Psoas muscle (tissue), 8 donors: Measurements from ENCODE around the gene TCAIM. TPM values are rescaled to one million over a fixed set of nuclear protein-coding genes. Genes with fewer than 3 reads are reported as not detected.

ENCODE experiments used
- ATAC-seq, 4 donors: fragments of 200-7000 bp; cut with Tn5 transposase; one replicate each; pipeline ENCODE4 v1.9.1; 2020; ENCODE audit warnings: moderate library complexity in 3 of 4, mild to moderate bottlenecking in 2 of 4
- DNase-seq, 2 donors: peaks; one replicate each; pipeline ENCODE4 v3.0.0-alpha.2; 2020
- H3K27ac ChIP-seq: fragments of 200-600 bp; one replicate; pipeline ENCODE4 v1.8.0; 2022
- H3K27me3 ChIP-seq, 3 donors: fragments of 200-600 bp in 1 of 3; one replicate each; pipeline versions ENCODE4 v1.6.1 to v1.8.0; 2013 to 2022; ENCODE audit warnings: low read length in 2 of 3, mild to moderate bottlenecking in 2 of 3, moderate library complexity in 1 of 3; ENCODE audit not compliant: insufficient read depth in 3 of 3
- H3K36me3 ChIP-seq, 2 donors: fragments of 200-600 bp in 1 of 2; one replicate each; pipeline versions ENCODE4 v1.6.1 to v1.8.0; 2013 to 2022; ENCODE audit warnings: low read depth in 1 of 2, mild to moderate bottlenecking in 1 of 2, moderate library complexity in 1 of 2; ENCODE audit not compliant: insufficient read depth in 1 of 2
- H3K4me1 ChIP-seq: fragments of 200-600 bp; one replicate; pipeline ENCODE4 v1.8.0; 2022
- H3K4me3 ChIP-seq: fragments of 200-600 bp; one replicate; pipeline ENCODE4 v1.8.0; 2022; ENCODE audit warnings: mild to moderate bottlenecking
- H3K9me3 ChIP-seq: fragments of 200-600 bp; one replicate; pipeline ENCODE4 v1.8.0; 2022
- CTCF ChIP-seq: fragments of 200-600 bp; IDR thresholded peaks from one replicate; pipeline ENCODE4 v1.8.0; 2022; ENCODE audit warnings: antibody characterized with exemption
- WGBS, 3 donors: extraction: QIAGEN DNeasy Blood & Tissue Kit; methylation state at CpG; one replicate each; pipeline versions ENCODE4 v1.1.6 to v1.1.7; 2013; 5-methylcytosine and 5-hydroxymethylcytosine counted together
- intact Hi-C, 2 donors: fragments of 100-400 bp; cut with DNase I; formaldehyde crosslinking; loops; one replicate each; pipeline versions ENCODE4 v1.11.0 to v1.14.2; 2022
- polyA plus RNA-seq, 3 donors: library from polyadenylated mRNA; stranded (reverse); fragments of 200-250 nt; gene quantifications; one replicate each; pipeline ENCODE4 v1.2.3, GENCODE V29; 2013
- total RNA-seq, 4 donors: library from RNA; stranded (reverse); fragmentation: NEBNext Ultra II Directional in 2 of 4; extraction: Animal tissue kit (Norgen Biotek cat#: 25700) in 2 of 4; gene quantifications; one replicate each; pipeline versions ENCODE4 v1.2.1 to v1.2.4, GENCODE V29; 2021 to 2023
- donor health status: healthy with polysubstance abuse.
- donor health status: DM: no; HTN: no; CAD: no; lungs with moderate emphysema.
- donor health status: Bipolar disorder and iron deficiency.
- donor health status: healthy.
- donor health status: DM: yes; HTN: yes; CAD: no.
- donor health status: DM: no; HTN: no; CAD: no.
- donor health status: DM: no; HTN: no; CAD: no.
- donor health status: DM: yes; HTN: yes; CAD: no.

The TCAIM gene
- total and polyA plus RNA-seq, 7 donors = 13.3 to 31.0 (median 19.3) TPM

- H3K4me1 ChIP-seq = no peaks in the 10 kb centered on the region
- H3K36me3 ChIP-seq = no peaks in the 10 kb centered on the region
- no peak for TF ChIP-seq CTCF
- no peak overlapping the region for H3K4me3 ChIP-seq
- WGBS, 3 donors = 66 to 78% (median 71%) methylated on average over 11 of the region's 11 CpGs
- DNase-seq (no peak), ATAC-seq (no peak)
- intact Hi-C loops = no loop called here
- H3K27ac ChIP-seq = no peak overlapping the region
- no peaks in the 10 kb centered on the region for H3K9me3 ChIP-seq
- no peaks in the 10 kb centered on the region for H3K27me3 ChIP-seq
Observed at GRCh38 chr3:44419116-44419922, 80.8 kb downstream of the TCAIM start.

GRCh38 chr3:44419923-44420650 is 81.5 kb downstream of the TCAIM start:
- no peak overlapping the region for H3K27ac ChIP-seq
- H3K36me3 ChIP-seq = no peaks in the 10 kb centered on the region
- no peak for TF ChIP-seq CTCF
- ATAC-seq (no peak), DNase-seq (no peak)
- no peaks in the 10 kb centered on the region for H3K4me1 ChIP-seq
- H3K27me3 ChIP-seq = no peaks in the 10 kb centered on the region
- H3K4me3 ChIP-seq = no peak overlapping the region
- intact Hi-C loops = no loop called here
- no peaks in the 10 kb centered on the region for H3K9me3 ChIP-seq
- WGBS, 3 donors = 79 to 87% (median 83%) methylated on average over 14 of the region's 14 CpGs

GRCh38 chr3:44420676-44421075 is 82.1 kb downstream of the TCAIM start:
- no peak overlapping the region for H3K27ac ChIP-seq
- H3K4me3 ChIP-seq = no peak overlapping the region
- intact Hi-C loops = no loop called here
- H3K27me3 ChIP-seq = no peaks in the 10 kb centered on the region
- no peaks in the 10 kb centered on the region for H3K36me3 ChIP-seq
- H3K4me1 ChIP-seq = no peaks in the 10 kb centered on the region
- DNase-seq = no peak
- no peak for TF ChIP-seq CTCF
- no peaks in the 10 kb centered on the region for H3K9me3 ChIP-seq
- no peak for ATAC-seq
- 80 to 91% (median 88%) methylated on average over 1 of the region's 1 CpG for WGBS, 3 donors

- 86 to 91% (median 86%) methylated on average over 6 of the region's 6 CpGs for WGBS, 3 donors
- no peak overlapping the region for H3K27ac ChIP-seq
- no peaks in the 10 kb centered on the region for H3K36me3 ChIP-seq
- H3K9me3 ChIP-seq = no peaks in the 10 kb centered on the region
- no peaks in the 10 kb centered on the region for H3K27me3 ChIP-seq
- no peak for ATAC-seq
- H3K4me3 ChIP-seq = no peak overlapping the region
- intact Hi-C loops = no loop called here
- DNase-seq = no peak
- no peak for TF ChIP-seq CTCF
- no peaks in the 10 kb centered on the region for H3K4me1 ChIP-seq
Observed at GRCh38 chr3:44421280-44421679, 82.7 kb downstream of the TCAIM start.
